Peyer's patch (tissue), 4 donors: ENCODE data around the gene USP24.

ENCODE experiments used
- CTCF ChIP-seq, 6 experiments: fragments of 450-650 bp in 4 of 6; fragments of 200-600 bp in 2 of 6; sonication (generic) in 1 of 6; IDR thresholded peaks; one replicate each; pipeline ENCODE4 v1.5.1; 2017 to 2019; ENCODE audit warnings: antibody characterized with exemption in 6 of 6, mild to moderate bottlenecking in 3 of 6, moderate library complexity in 1 of 6
- POLR2A ChIP-seq, 2 donors: fragments of 450-650 bp; IDR thresholded peaks; one replicate each; pipeline ENCODE4 v1.5.1; 2017; ENCODE audit warnings: antibody characterized with exemption in 2 of 2, mild to moderate bottlenecking in 2 of 2, moderate library complexity in 2 of 2

- TF ChIP-seq POLR2A (IDR thresholded peaks at IDR 0.05) (no peak), CTCF (IDR thresholded peaks at IDR 0.05) (no peak)
Observed at GRCh38 chr1:55170426-55170825, 44.7 kb downstream of the USP24 start.
